Measurements from ENCODE around the gene HOXB8. TPM values are rescaled to one million over a fixed set of nuclear protein-coding genes. Genes with fewer than 3 reads are reported as not detected.

The HOXB8 gene
- total and polyA plus RNA-seq, 10 of the 15 experiments (the other 5 are each of a cell fraction or from before 2014, with no cell fraction given) = 0.21 TPM; not detected in 9

DNA sequence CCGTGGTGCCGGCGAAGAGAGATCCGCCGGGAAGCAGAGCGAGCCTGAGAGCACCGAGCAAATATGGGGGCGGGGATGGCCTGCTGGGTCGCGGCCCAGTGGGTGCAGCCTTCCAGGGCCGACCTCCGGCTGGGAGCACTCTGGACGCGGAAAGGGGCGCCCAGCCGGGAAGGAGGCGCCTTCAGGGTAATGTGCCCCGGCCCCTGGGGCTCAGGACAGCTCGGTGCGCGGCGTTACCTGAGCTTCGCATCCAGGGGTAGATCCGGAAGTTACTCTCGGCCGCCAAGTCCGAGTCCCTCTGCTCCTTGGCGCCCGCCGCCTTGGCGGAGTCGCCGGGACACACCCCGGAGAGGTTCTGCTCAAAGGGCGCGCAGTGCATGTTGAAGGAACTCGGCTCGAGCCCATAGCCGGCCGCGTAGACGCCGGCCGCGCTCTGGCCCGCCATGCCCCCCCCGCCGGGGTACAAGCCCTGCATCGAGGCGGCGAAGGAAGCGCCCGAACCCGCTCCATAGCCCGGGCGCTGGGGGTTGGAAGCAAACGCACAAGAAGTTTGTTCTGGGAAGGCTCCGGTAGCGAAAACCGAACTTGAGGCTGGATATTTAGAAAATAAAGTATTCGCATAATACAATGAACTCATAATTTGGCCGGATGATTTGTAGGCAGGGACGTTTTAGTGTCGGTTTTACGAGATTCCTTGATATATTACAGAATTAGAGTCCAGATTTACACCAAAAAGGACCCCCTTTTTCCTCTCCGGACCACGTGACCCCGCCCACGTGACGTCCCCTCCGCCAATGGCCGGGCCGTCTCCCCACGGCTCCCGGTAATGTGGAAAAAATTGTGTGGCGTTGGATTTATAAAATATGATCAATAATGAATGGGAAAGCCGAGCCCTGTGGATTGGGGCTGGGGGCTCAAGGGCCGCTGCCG, 4.5 kb downstream of the HOXB8 start, which contains the start of gene HOXB7 (continued):
- TF ChIP-seq CTCF (IDR thresholded peaks at IDR 0.05 in 2 of 3, conservative IDR thresholded peaks at IDR 0.05 in 1 of 3; ENCODE audit: control insufficient read depth in 2 of 3, extremely low read depth in 1 of 3, insufficient read depth in 1 of 3, low read depth in 3 of 3, low read length in 3 of 3) = no peak
- no peak for TF ChIP-seq RBBP5 (conservative IDR thresholded peaks at IDR 0.05)
- TF ChIP-seq, protein P1, sequence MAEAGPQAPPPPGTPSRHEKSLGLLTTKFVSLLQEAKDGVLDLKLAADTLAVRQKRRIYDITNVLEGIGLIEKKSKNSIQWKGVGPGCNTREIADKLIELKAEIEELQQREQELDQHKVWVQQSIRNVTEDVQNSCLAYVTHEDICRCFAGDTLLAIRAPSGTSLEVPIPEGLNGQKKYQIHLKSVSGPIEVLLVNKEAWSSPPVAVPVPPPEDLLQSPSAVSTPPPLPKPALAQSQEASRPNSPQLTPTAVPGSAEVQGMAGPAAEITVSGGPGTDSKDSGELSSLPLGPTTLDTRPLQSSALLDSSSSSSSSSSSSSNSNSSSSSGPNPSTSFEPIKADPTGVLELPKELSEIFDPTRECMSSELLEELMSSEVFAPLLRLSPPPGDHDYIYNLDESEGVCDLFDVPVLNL (IDR thresholded peaks at IDR 0.05; ENCODE audit: low read depth, low read length) = no peak
- TF ChIP-seq SMAD1 (IDR thresholded peaks at IDR 0.05; ENCODE audit: low read depth, partially characterized antibody) = no peak
- no peak for TF ChIP-seq BRCA1 (IDR thresholded peaks at IDR 0.05; ENCODE audit: low read depth, low read length)
- no peak for TF ChIP-seq KAT2A (conservative IDR thresholded peaks at IDR 0.05; ENCODE audit: control insufficient read depth, low read depth, low read length)
- TF ChIP-seq SMC3 (IDR thresholded peaks at IDR 0.05; ENCODE audit: borderline replicate concordance, low read length) = no peak
- TF ChIP-seq FOXK2 (IDR thresholded peaks at IDR 0.05) = no peak
- TF ChIP-seq, protein P2, sequence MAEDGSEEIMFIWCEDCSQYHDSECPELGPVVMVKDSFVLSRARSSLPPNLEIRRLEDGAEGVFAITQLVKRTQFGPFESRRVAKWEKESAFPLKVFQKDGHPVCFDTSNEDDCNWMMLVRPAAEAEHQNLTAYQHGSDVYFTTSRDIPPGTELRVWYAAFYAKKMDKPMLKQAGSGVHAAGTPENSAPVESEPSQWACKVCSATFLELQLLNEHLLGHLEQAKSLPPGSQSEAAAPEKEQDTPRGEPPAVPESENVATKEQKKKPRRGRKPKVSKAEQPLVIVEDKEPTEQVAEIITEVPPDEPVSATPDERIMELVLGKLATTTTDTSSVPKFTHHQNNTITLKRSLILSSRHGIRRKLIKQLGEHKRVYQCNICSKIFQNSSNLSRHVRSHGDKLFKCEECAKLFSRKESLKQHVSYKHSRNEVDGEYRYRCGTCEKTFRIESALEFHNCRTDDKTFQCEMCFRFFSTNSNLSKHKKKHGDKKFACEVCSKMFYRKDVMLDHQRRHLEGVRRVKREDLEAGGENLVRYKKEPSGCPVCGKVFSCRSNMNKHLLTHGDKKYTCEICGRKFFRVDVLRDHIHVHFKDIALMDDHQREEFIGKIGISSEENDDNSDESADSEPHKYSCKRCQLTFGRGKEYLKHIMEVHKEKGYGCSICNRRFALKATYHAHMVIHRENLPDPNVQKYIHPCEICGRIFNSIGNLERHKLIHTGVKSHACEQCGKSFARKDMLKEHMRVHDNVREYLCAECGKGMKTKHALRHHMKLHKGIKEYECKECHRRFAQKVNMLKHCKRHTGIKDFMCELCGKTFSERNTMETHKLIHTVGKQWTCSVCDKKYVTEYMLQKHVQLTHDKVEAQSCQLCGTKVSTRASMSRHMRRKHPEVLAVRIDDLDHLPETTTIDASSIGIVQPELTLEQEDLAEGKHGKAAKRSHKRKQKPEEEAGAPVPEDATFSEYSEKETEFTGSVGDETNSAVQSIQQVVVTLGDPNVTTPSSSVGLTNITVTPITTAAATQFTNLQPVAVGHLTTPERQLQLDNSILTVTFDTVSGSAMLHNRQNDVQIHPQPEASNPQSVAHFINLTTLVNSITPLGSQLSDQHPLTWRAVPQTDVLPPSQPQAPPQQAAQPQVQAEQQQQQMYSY (CRISPR knock-in tag; IDR thresholded peaks at IDR 0.05) = no peak
- no peak for TF ChIP-seq NR2F1 (conservative IDR thresholded peaks at IDR 0.05)
- TF ChIP-seq KLF5 (IDR thresholded peaks at IDR 0.05; ENCODE audit: partially characterized antibody) = no peak
- no peak for TF ChIP-seq SUZ12 (IDR thresholded peaks at IDR 0.05; ENCODE audit: unreplicated experiment)
- TF ChIP-seq POU2F2 (IDR thresholded peaks at IDR 0.05; ENCODE audit: borderline replicate concordance, low read depth, low read length) = no peak
- TF ChIP-seq IRF3 (IDR thresholded peaks at IDR 0.05) = no peak
- TF ChIP-seq HDGF (IDR thresholded peaks at IDR 0.05) = no peak
- TF ChIP-seq MAX (IDR thresholded peaks at IDR 0.05; ENCODE audit: low read depth, low read length) = peak; percentile 96
- TF ChIP-seq HCFC1 (IDR thresholded peaks at IDR 0.05; ENCODE audit: low read length) = no peak
- TF ChIP-seq MTA3 (IDR thresholded peaks at IDR 0.05; ENCODE audit: borderline replicate concordance, low read length) = 0 out of 2 replicates have a peak, but pooled peaks have one; percentile 23
- no peak for TF ChIP-seq ETV6 (conservative IDR thresholded peaks at IDR 0.05 in 1 of 2, IDR thresholded peaks at IDR 0.05 in 1 of 2; ENCODE audit: borderline replicate concordance in 1 of 2, low read depth in 1 of 2)
- no peak for TF ChIP-seq WRNIP1 (IDR thresholded peaks at IDR 0.05; ENCODE audit: borderline replicate concordance, low read depth, low read length)
- TF ChIP-seq RELA (IDR thresholded peaks at IDR 0.05; ENCODE audit: borderline replicate concordance, partially characterized antibody) = peak; percentile 54
- TF ChIP-seq TCF12 (IDR thresholded peaks at IDR 0.05; ENCODE audit: low read depth, low read length) = no peak
- peak; percentile 68; the same call in 1 of the 2 replicates for TF ChIP-seq POLR2A (IDR thresholded peaks at IDR 0.05; ENCODE audit: low read depth, low read length)
